SK-N-SH (cell line): ENCODE measurements around the gene PPP4C.

ENCODE experiments used
- EZH2phosphoT487 ChIP-seq: fragments of 200-600 bp; sonication (generic); IDR thresholded peaks from 2 replicates; pipeline ENCODE4 v1.6.1; 2017; ENCODE audit warnings: low read depth, mixed run types, mild to moderate bottlenecking, antibody characterized with exemption, moderate library complexity, borderline replicate concordance
- FOXM1 ChIP-seq: IDR thresholded peaks from 2 replicates; pipeline ENCODE4 v1.4.0; 2012; ENCODE audit warnings: low read depth, mild to moderate bottlenecking
- MXI1 ChIP-seq: IDR thresholded peaks from 2 replicates; pipeline ENCODE4 v1.6.1; 2012; ENCODE audit warnings: mild to moderate bottlenecking, low read depth, low read length, improper control_type of control experiment
- POLR2AphosphoS5 ChIP-seq: IDR thresholded peaks from 2 replicates; pipeline ENCODE4 v1.6.1; 2012; ENCODE audit warnings: low read depth, low read length
- RAD21 ChIP-seq: IDR thresholded peaks from 2 replicates; pipeline ENCODE4 v1.6.1; 2012; ENCODE audit warnings: mild to moderate bottlenecking, low read length
- SMC3 ChIP-seq: IDR thresholded peaks from 2 replicates; pipeline ENCODE4 v1.6.1; 2012; ENCODE audit warnings: low read depth, low read length, improper control_type of control experiment
- TEAD4 ChIP-seq: IDR thresholded peaks from 2 replicates; pipeline ENCODE4 v1.4.0; 2012; ENCODE audit warnings: mild to moderate bottlenecking, borderline replicate concordance; ENCODE audit not compliant: insufficient read depth
- YY1 ChIP-seq: IDR thresholded peaks from 2 replicates; pipeline ENCODE4 v1.4.0; 2012; ENCODE audit warnings: low read depth, mild to moderate bottlenecking
- TF ChIP-seq, protein P1 (sequence below): fragments of 200-600 bp; sonication (generic); IDR thresholded peaks from 2 replicates; pipeline ENCODE4 v1.6.1; 2017; ENCODE audit warnings: antibody characterized with exemption, mild to moderate bottlenecking, moderate library complexity
- TF ChIP-seq, protein P2 (sequence below): IDR thresholded peaks from 2 replicates; pipeline ENCODE4 v1.4.0; 2012; ENCODE audit warnings: low read depth, borderline replicate concordance
- TF ChIP-seq, protein P3 (sequence below): IDR thresholded peaks from 2 replicates; pipeline ENCODE4; 2012
- TF ChIP-seq, protein P4 (sequence below): IDR thresholded peaks from 2 replicates; pipeline ENCODE4 v1.6.1; 2012; ENCODE audit warnings: mild to moderate bottlenecking, low read depth, low read length, moderate library complexity

DNA sequence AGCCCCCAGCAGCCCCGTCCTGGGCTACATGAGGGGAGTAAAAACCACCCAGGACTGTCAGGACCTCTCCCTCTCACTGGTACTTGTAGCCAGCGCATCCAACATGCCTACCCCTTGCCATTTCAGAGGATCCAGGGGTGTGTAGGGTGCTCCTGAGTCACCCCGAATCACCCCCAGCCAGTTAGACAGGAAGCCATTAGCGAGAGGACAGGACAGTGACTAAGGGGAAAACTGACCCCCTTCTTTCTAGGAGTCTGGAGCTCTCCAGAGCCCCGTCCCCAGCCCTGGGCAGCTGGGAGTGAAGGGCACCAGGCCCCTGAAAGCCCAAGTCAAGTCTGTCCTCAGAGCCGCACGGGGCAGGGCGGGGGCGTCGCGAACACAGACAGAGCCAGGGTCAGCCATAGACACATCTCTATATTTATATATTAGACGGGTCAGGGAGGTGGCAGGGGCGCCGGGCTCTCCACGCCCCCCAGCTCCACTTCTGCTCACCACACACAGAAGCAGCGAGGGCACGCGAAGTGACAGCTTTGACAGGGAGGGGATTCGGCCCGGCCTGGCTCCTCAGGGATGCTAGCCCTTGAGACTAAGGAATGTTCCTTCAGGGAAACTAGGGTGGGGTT is 38.0 kb downstream of the PPP4C start:
- no peak for TF ChIP-seq POLR2AphosphoS5
- no peak for TF ChIP-seq RAD21
- TF ChIP-seq EZH2phosphoT487 = no peak
- TF ChIP-seq, protein P1, sequence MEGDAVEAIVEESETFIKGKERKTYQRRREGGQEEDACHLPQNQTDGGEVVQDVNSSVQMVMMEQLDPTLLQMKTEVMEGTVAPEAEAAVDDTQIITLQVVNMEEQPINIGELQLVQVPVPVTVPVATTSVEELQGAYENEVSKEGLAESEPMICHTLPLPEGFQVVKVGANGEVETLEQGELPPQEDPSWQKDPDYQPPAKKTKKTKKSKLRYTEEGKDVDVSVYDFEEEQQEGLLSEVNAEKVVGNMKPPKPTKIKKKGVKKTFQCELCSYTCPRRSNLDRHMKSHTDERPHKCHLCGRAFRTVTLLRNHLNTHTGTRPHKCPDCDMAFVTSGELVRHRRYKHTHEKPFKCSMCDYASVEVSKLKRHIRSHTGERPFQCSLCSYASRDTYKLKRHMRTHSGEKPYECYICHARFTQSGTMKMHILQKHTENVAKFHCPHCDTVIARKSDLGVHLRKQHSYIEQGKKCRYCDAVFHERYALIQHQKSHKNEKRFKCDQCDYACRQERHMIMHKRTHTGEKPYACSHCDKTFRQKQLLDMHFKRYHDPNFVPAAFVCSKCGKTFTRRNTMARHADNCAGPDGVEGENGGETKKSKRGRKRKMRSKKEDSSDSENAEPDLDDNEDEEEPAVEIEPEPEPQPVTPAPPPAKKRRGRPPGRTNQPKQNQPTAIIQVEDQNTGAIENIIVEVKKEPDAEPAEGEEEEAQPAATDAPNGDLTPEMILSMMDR = no peak
- no peak for TF ChIP-seq YY1
- TF ChIP-seq FOXM1 = no peak
- TF ChIP-seq, protein P2, sequence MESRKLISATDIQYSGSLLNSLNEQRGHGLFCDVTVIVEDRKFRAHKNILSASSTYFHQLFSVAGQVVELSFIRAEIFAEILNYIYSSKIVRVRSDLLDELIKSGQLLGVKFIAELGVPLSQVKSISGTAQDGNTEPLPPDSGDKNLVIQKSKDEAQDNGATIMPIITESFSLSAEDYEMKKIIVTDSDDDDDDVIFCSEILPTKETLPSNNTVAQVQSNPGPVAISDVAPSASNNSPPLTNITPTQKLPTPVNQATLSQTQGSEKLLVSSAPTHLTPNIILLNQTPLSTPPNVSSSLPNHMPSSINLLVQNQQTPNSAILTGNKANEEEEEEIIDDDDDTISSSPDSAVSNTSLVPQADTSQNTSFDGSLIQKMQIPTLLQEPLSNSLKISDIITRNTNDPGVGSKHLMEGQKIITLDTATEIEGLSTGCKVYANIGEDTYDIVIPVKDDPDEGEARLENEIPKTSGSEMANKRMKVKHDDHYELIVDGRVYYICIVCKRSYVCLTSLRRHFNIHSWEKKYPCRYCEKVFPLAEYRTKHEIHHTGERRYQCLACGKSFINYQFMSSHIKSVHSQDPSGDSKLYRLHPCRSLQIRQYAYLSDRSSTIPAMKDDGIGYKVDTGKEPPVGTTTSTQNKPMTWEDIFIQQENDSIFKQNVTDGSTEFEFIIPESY = no peak
- no peak for TF ChIP-seq SMC3
- no peak for TF ChIP-seq TEAD4
- TF ChIP-seq, protein P3, sequence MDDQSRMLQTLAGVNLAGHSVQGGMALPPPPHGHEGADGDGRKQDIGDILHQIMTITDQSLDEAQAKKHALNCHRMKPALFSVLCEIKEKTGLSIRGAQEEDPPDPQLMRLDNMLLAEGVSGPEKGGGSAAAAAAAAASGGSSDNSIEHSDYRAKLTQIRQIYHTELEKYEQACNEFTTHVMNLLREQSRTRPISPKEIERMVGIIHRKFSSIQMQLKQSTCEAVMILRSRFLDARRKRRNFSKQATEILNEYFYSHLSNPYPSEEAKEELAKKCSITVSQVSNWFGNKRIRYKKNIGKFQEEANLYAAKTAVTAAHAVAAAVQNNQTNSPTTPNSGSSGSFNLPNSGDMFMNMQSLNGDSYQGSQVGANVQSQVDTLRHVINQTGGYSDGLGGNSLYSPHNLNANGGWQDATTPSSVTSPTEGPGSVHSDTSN = no peak
- TF ChIP-seq, protein P4, sequence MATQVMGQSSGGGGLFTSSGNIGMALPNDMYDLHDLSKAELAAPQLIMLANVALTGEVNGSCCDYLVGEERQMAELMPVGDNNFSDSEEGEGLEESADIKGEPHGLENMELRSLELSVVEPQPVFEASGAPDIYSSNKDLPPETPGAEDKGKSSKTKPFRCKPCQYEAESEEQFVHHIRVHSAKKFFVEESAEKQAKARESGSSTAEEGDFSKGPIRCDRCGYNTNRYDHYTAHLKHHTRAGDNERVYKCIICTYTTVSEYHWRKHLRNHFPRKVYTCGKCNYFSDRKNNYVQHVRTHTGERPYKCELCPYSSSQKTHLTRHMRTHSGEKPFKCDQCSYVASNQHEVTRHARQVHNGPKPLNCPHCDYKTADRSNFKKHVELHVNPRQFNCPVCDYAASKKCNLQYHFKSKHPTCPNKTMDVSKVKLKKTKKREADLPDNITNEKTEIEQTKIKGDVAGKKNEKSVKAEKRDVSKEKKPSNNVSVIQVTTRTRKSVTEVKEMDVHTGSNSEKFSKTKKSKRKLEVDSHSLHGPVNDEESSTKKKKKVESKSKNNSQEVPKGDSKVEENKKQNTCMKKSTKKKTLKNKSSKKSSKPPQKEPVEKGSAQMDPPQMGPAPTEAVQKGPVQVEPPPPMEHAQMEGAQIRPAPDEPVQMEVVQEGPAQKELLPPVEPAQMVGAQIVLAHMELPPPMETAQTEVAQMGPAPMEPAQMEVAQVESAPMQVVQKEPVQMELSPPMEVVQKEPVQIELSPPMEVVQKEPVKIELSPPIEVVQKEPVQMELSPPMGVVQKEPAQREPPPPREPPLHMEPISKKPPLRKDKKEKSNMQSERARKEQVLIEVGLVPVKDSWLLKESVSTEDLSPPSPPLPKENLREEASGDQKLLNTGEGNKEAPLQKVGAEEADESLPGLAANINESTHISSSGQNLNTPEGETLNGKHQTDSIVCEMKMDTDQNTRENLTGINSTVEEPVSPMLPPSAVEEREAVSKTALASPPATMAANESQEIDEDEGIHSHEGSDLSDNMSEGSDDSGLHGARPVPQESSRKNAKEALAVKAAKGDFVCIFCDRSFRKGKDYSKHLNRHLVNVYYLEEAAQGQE = no peak
- no peak for TF ChIP-seq MXI1
